ENCODE data around the gene TLL1. TPM values are rescaled to one million over a fixed set of nuclear protein-coding genes. Genes with fewer than 3 reads are reported as not detected.

The TLL1 gene
- total RNA-seq, 1 experiment from 2014 or later = 0.63 TPM

DNA sequence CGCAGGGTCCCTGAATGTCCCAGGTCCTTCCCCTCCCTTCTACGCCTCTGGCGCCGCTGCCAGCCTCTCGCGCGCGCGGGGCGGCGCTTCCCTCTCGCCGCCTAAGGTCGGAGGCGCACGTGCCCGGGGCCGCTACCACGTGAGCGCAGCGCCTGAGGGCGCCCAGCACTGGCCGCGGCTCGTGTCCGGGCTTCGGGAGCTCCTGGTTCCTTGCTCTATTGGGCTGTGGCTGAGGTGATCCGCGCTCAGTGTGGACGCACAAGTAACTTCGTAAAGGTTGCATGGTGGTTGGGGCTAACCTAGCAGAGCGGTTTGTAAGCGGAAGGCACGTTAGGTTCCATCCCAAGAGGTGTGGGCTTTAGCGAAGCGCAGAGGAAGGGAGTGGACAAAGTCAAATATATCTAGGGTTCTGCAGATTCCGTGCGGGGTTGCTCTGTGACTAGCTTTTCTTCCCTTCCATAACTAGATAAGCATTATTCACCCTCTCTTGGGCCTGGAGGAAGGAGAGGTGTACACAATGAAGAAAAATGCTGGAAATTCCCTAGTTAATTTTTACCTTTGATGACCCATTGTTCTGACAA is 1.8 kb downstream of the TLL1 start (continued):
- TF ChIP-seq EMX1 (CRISPR knock-in tag; IDR thresholded peaks at IDR 0.05) (no peak), E2F5 (CRISPR knock-in tag; IDR thresholded peaks at IDR 0.05) (peak; percentile 99)

DNA sequence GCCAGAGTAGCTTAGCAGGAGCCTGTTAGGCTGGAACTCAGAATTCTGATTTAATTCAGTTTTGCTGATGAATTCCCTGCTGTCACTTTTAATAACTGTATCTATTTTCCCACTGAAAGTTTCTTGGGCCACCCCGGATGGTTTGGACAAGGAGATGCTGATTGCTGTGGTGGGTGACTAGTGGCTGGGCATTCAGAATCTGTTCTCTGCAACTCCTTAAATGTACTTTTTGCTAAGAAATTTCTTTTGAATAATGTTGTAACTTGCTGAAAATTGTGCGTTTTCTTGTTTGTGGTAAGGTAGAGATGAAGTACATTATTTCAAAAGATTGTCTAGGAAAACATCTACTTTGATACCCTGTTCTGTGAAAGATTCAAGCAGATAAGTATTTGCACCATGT is 2.4 kb downstream of the TLL1 start:
- ChIA-PET CTCF (no interaction called here), POLR2A (no interaction called here)
- DNase-seq (ENCODE audit: low spot score) (no peak), ATAC-seq (no peak)
- H3K27ac Mint-ChIP-seq = no peak overlapping the region
- H3K9me3 Mint-ChIP-seq = no peaks in the 10 kb centered on the region
- peaks cover 59% of the 10 kb centered on the region for H3K27me3 Mint-ChIP-seq (ENCODE audit: low read depth)
- peaks cover 30% of the 10 kb centered on the region for H3K4me1 Mint-ChIP-seq
- TF ChIP-seq OVOL2 (CRISPR knock-in tag; IDR thresholded peaks at IDR 0.05; ENCODE audit: borderline replicate concordance) (no peak), RELA (CRISPR knock-in tag; IDR thresholded peaks at IDR 0.05; ENCODE audit: borderline replicate concordance) (no peak), ETV6 (CRISPR knock-in tag; IDR thresholded peaks at IDR 0.05) (no peak), ZNF532 (CRISPR knock-in tag; IDR thresholded peaks at IDR 0.05; ENCODE audit: borderline replicate concordance) (no peak), TP53 (CRISPR knock-in tag; IDR thresholded peaks at IDR 0.05) (no peak), ZMAT4 (CRISPR knock-in tag; IDR thresholded peaks at IDR 0.05) (no peak), SMAD3 (CRISPR knock-in tag; IDR thresholded peaks at IDR 0.05; ENCODE audit: borderline replicate concordance) (no peak), HMGA2 (CRISPR knock-in tag; IDR thresholded peaks at IDR 0.05) (no peak), TEAD1 (CRISPR knock-in tag; IDR thresholded peaks at IDR 0.05) (no peak), TEAD4 (CRISPR knock-in tag; IDR thresholded peaks at IDR 0.05) (no peak), RORB (CRISPR knock-in tag; IDR thresholded peaks at IDR 0.05) (no peak), ESRRA (CRISPR knock-in tag; IDR thresholded peaks at IDR 0.05; ENCODE audit: borderline replicate concordance) (no peak), FOXJ3 (CRISPR knock-in tag; IDR thresholded peaks at IDR 0.05; ENCODE audit: borderline replicate concordance) (no peak)
- TF ChIP-seq, protein P1, sequence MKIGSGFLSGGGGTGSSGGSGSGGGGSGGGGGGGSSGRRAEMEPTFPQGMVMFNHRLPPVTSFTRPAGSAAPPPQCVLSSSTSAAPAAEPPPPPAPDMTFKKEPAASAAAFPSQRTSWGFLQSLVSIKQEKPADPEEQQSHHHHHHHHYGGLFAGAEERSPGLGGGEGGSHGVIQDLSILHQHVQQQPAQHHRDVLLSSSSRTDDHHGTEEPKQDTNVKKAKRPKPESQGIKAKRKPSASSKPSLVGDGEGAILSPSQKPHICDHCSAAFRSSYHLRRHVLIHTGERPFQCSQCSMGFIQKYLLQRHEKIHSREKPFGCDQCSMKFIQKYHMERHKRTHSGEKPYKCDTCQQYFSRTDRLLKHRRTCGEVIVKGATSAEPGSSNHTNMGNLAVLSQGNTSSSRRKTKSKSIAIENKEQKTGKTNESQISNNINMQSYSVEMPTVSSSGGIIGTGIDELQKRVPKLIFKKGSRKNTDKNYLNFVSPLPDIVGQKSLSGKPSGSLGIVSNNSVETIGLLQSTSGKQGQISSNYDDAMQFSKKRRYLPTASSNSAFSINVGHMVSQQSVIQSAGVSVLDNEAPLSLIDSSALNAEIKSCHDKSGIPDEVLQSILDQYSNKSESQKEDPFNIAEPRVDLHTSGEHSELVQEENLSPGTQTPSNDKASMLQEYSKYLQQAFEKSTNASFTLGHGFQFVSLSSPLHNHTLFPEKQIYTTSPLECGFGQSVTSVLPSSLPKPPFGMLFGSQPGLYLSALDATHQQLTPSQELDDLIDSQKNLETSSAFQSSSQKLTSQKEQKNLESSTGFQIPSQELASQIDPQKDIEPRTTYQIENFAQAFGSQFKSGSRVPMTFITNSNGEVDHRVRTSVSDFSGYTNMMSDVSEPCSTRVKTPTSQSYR (CRISPR knock-in tag; IDR thresholded peaks at IDR 0.05) = no peak
- TF ChIP-seq, protein P2, sequence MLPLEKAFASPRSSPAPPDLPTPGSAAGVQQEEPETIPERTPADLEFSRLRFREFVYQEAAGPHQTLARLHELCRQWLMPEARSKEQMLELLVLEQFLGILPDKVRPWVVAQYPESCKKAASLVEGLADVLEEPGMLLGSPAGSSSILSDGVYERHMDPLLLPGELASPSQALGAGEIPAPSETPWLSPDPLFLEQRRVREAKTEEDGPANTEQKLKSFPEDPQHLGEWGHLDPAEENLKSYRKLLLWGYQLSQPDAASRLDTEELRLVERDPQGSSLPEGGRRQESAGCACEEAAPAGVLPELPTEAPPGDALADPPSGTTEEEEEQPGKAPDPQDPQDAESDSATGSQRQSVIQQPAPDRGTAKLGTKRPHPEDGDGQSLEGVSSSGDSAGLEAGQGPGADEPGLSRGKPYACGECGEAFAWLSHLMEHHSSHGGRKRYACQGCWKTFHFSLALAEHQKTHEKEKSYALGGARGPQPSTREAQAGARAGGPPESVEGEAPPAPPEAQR (CRISPR knock-in tag; IDR thresholded peaks at IDR 0.05) = no peak
- TF ChIP-seq, protein P3, sequence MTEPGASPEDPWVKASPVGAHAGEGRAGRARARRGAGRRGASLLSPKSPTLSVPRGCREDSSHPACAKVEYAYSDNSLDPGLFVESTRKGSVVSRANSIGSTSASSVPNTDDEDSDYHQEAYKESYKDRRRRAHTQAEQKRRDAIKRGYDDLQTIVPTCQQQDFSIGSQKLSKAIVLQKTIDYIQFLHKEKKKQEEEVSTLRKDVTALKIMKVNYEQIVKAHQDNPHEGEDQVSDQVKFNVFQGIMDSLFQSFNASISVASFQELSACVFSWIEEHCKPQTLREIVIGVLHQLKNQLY (CRISPR knock-in tag; IDR thresholded peaks at IDR 0.05) = no peak
- TF ChIP-seq, protein P4, sequence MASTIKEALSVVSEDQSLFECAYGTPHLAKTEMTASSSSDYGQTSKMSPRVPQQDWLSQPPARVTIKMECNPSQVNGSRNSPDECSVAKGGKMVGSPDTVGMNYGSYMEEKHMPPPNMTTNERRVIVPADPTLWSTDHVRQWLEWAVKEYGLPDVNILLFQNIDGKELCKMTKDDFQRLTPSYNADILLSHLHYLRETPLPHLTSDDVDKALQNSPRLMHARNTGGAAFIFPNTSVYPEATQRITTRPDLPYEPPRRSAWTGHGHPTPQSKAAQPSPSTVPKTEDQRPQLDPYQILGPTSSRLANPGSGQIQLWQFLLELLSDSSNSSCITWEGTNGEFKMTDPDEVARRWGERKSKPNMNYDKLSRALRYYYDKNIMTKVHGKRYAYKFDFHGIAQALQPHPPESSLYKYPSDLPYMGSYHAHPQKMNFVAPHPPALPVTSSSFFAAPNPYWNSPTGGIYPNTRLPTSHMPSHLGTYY (CRISPR knock-in tag; IDR thresholded peaks at IDR 0.05) = no peak
- H3K4me3 Mint-ChIP-seq = peak overlapping the region; percentile 82; the same call in 1 of the 2 replicates
- H3K36me3 Mint-ChIP-seq = no peaks in the 10 kb centered on the region; the same call in 1 of the 2 replicates

Measured in WTC11 (cell line).